Brain microvascular endothelial cell (primary cell): ENCODE measurements around the gene NAT8L.

Experiments
- DNase-seq: peaks from one replicate; pipeline ENCODE4 v3.0.0-alpha.2; 2020
- H3K27ac ChIP-seq: fragments of 250-450 bp; sonication (Bioruptor Pico); 2 replicates; pipeline ENCODE4 v1.5.1; 2020; ENCODE audit warnings: mild to moderate bottlenecking, moderate library complexity
- H3K27me3 ChIP-seq: fragments of 250-450 bp; sonication (Bioruptor Pico); replicated peaks from 2 replicates; pipeline ENCODE4 v1.5.1; 2020; ENCODE audit warnings: mild to moderate bottlenecking
- H3K36me3 ChIP-seq: fragments of 250-450 bp; sonication (Bioruptor Pico); replicated peaks from 2 replicates; pipeline ENCODE4 v1.5.1; 2020; ENCODE audit warnings: mild to moderate bottlenecking
- H3K4me3 ChIP-seq: 2 replicates; pipeline ENCODE4 v1.5.1; 2011; ENCODE audit warnings: low read depth, mild to moderate bottlenecking, control low read depth, low read length, moderate library complexity
- CTCF ChIP-seq: IDR thresholded peaks from 2 replicates; pipeline ENCODE4 v1.5.1; 2011; ENCODE audit warnings: low read depth, mild to moderate bottlenecking, moderate library complexity, low read length, control low read depth, inconsistent platforms; ENCODE audit errors: missing control alignments
- in situ Hi-C: cut with HindIII; loops from 2 replicates; pipeline ENCODE4 v1.10.0; 2017; ENCODE audit warnings: low sequenced_read_pairs, low pct_ligation_motif_present

NAT8L gene

DNA sequence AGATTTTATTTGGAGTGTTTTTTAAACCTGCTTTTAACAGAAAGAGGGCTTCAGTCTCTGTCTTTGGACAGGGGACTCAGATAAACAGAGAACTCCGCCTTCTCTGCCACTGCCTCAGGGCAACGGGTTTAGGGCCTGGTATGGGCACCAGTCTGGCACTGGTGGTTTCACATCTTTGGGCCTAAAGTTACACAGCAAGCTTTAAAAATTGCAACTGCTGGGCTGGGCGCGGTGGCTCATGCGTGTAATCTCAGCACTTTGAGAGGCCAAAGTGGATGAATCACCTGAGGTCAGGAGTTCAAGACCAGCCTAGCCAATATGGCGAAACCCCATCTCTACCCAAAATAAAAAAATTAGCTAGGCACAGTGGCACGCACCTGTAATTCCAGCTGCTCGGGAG lies 10.3 kb upstream of the NAT8L start:
- TF ChIP-seq CTCF: no peak
- in situ Hi-C loops: no loop called here
- H3K4me3 ChIP-seq: no peak overlapping the region
- peaks cover 5% of the 10 kb centered on the region for H3K27me3 ChIP-seq
- H3K27ac ChIP-seq: no peak overlapping the region
- no peak for DNase-seq
- no peaks in the 10 kb centered on the region for H3K36me3 ChIP-seq

- DNase-seq: no peak
- Histone ChIP-seq H3K36me3 (no peaks in the 10 kb centered on the region), H3K27ac (no peak overlapping the region), H3K27me3 (peaks cover 5% of the 10 kb centered on the region), H3K4me3 (no peak overlapping the region)
- in situ Hi-C loops: no loop called here
- no peak for TF ChIP-seq CTCF
These were observed 9.7 kb upstream of the NAT8L start for GRCh38 chr4:2049381-2049780.

- TF ChIP-seq CTCF: no peak
- no peak overlapping the region for H3K4me3 ChIP-seq
These were observed 9.3 kb upstream of the NAT8L start for GRCh38 chr4:2049811-2050210.

DNA sequence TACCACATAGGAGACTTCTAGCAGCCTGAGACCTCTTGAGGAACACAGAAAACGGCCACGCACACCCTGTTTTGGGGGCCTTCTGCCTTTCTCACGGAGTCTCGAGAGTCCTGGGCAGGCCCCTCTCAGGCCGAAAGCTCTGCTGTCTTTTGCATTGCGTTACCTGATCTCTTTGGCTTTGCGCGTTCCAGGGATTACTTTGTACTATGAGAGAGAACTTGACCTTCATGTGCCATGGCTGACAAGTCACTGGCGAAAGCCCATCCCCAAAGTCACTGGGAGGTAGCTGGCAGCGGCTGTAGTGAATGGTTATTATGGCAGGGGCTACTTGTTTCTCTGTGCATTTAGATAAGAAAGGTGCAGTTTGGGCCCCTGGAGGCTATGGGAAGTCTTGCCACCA lies 8.0 kb upstream of the NAT8L start:
- H3K4me3 ChIP-seq: no peak overlapping the region
- no peak for TF ChIP-seq CTCF
- in situ Hi-C loops: no loop called here
- no peak overlapping the region for H3K27ac ChIP-seq
- H3K36me3 ChIP-seq: no peaks in the 10 kb centered on the region
- peaks cover 5% of the 10 kb centered on the region for H3K27me3 ChIP-seq
- DNase-seq: no peak

More at GRCh38 chr4:2049811-2050210, 9.3 kb upstream of the NAT8L start:
- no peak for DNase-seq
- no peaks in the 10 kb centered on the region for H3K36me3 ChIP-seq
- peaks cover 5% of the 10 kb centered on the region for H3K27me3 ChIP-seq
- H3K27ac ChIP-seq: no peak overlapping the region
- in situ Hi-C loops: no loop called here

- DNase-seq: no peak
- H3K27me3 ChIP-seq: peaks cover 22% of the 10 kb centered on the region
- no peak overlapping the region for H3K27ac ChIP-seq
- in situ Hi-C loops: no loop called here
- H3K36me3 ChIP-seq: no peaks in the 10 kb centered on the region
- no peak for TF ChIP-seq CTCF
- no peak overlapping the region for H3K4me3 ChIP-seq
These were observed 4.9 kb upstream of the NAT8L start for GRCh38 chr4:2054217-2054616.

GRCh38 chr4:2057382-2058065 lies 1.6 kb upstream of the NAT8L start:
- no peak overlapping the region for H3K4me3 ChIP-seq
- no peak for TF ChIP-seq CTCF
- no peak for DNase-seq
- peaks cover 32% of the 10 kb centered on the region for H3K27me3 ChIP-seq
- no peak overlapping the region for H3K27ac ChIP-seq
- in situ Hi-C loops: no loop called here
- no peaks in the 10 kb centered on the region for H3K36me3 ChIP-seq
